Measurements from ENCODE around the gene GRM5.
"Not testable (repeated sequence)": the region's sequence is repeated elsewhere in the genome, so short reads cannot be mapped to it uniquely, and the experiment has no call there.

GRM5 gene

DNA sequence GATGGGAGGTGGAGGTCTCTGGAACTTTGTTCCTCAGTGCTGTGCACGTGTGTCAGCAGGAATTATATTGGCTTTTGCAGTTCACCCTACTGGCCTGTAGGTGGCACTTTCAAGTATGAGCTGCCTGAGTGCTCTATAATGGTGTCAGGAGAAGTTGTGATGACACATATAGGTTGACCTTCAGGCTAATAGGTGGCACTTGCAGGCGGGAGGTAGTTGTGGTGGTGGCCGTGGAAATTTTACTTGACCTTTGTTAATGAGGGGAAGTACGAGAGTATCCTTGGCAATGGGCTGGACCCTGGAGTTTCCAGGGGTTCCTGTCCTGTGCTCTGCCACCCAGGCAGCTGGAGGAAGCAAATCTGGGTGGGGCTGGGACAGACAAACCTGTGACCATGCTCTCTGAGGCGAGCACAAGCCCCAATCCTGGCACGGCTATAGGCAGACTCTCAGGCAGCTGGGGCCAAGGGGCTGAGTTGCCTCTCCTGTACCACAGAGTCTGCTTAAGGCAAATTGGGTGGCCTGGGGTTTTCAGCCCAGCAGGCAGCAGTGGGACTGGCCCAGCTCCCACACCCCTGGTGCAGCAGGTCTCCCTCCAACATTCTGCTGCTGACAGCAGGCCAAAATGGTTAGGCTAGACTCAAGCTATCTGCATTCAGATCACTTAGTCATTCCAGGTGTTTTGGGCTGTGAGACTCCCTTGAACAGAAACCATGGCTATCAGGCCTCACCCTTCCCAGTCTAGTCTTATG, 580.7 kb downstream of the GRM5 start:
- peak in 1 of 2 experiments; percentile 54 for DNase-seq

DNA sequence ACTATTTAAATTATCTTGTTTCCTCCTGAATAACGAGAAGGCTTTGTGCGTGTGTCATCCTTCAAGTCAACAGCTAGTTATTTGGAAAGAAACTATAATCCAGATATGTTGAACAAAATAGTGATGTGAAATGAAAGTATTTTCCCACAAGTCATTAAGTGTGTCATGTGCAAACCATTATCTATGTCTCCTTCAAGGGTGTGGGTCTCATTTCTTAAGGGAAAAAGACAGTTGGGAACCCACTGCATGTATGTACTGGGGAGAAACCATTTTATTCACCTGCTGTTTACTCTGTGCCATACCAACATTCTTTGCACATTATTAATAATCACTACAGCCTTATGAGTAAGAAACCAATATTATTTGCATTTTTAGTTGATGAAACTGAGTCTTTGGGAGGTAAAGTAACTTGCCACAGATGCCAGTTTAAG, 582.9 kb downstream of the GRM5 start:
- no peak for DNase-seq

DNA sequence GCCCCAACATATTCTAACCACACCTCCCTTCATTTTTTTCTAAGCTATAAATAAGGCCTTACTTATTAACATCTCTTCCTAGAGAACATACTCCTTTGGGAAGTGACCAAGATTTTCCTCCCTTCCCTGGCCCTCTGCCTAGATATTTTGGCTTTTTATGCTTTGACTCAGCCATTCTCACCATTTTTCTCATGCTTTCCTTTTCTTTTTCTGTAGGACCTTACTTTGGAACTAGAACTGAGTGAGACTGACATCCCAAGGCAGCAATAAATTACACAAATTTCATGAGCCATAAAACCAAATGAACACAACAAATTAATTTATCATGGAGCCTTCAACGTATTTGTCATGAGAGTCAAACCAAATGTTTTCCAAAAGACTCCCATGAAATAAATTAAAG, 585.6 kb downstream of the GRM5 start:
- DNase-seq, result peak; percentile 39 to 75

DNA sequence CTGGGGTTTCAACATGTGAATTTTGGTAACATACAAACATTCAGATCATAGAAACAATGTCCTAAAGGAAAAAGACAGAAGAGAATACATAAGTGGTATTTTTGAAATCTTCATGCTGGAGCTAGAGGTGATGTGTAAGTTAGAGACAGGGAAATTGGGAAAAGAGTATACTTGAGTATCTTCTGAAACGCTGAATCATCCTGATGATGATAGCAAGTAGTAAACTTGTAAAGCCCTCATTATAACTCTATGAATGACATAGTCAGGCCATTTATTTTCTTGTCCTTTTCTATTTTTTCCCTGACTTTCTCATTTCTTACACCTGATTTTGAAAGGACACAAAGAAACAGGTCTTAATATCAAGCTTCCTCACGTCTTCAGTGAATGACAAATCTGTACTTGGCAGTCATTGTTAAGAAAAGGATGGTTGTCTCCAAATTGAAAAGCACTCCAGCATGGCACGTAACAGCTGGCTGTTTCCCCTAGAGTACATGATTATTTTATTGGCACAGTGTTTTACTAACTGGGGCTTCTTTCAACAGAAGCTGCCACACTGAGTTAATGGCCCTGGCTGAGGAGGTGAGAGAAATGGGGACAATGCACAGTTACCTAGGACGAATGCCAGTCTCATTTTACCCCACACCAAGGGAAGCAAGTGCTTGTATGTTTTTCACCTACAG, 587.5 kb downstream of the GRM5 start:
- DNase-seq, result peak; percentile 66 to 89

DNA sequence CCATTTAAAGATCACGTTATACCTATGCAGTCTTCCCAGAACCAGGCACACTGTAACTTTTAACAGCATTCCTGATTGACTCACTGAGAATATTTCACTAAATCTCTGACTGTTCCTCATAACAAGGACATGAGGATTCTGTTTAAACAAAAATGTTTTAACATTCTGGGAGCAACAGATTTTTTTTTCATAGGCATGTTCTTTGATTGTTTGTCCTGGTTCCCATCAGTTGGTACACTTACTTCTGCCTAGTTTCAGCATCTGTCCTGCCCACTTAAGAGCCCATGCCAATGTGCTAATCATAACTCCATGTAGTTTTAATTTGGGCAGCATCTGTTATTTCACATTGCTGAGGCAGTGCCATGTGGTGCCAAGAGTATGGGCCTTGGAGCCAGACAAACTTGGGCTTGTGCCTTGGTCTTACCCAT, 589.8 kb downstream of the GRM5 start:
- DNase-seq, result peak; percentile 61 to 84

DNA sequence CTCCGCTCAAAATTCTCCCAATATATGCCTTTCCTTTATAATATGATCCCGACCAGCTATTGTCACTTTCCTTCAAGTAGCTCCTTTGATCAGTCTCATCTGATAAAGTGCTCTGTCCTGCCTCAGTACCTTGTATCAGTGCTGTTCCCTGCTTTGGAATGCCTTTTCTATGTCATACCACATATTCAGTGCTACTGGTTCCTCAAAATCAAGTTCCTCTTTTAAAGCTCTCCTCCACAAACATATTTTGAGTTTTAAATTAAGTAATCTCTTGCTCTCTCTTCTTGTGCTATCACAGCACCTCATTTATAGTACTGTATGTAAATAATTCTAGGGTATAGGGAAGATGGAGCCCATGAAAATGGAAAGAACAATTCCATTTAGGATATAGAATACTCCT, 591.1 kb downstream of the GRM5 start:
- no peak for DNase-seq

DNA sequence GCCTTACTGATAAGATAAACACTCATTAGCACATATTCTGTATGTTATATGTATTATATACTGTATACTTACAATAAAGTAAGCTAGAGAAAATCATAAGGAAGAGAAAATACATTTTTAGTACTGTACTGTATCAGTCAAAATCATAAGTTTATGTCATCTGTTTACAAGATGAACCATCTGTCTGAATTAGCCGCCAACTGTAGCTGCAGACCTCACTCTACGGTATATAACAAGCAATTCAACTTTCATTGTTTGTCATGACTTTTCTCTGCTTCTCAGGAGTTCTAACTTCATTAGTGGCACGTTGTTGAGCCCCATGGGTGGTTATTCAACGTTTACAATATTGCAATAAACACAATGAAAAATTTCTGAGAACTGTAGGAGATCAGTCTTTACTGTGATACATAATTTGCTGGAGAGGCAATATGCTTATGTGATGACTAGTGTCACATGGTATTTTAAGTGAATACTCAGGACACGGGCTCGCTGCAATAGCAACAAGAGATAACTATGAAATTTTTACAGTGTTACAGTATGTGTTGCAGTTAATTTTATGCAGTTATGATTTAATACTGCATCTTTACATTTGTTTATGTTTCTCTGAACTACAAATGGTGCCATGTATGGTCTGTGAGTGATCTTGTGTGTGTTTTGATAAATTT, 596.1 kb downstream of the GRM5 start:
- DNase-seq, result peak in 1 of 2 experiments; percentile 26

DNA sequence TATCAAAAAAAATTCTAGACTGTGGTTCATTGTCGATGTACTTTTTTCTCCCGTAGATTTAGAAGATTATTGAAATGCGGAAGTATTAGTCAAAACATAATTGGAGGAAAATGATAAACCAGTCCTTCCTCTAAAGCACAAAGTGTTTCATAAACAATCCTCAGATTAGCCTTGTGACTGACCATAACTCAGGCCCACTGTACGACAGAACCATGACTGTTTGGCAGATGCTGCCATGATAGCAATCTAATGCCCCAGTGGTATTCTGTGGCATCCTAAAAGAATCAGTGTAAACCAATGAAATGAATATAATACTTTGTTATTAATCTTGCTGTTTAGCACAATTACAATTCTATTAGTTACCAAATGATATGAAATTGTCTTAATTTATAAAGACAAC, 601.3 kb downstream of the GRM5 start:
- no peak for DNase-seq

DNA sequence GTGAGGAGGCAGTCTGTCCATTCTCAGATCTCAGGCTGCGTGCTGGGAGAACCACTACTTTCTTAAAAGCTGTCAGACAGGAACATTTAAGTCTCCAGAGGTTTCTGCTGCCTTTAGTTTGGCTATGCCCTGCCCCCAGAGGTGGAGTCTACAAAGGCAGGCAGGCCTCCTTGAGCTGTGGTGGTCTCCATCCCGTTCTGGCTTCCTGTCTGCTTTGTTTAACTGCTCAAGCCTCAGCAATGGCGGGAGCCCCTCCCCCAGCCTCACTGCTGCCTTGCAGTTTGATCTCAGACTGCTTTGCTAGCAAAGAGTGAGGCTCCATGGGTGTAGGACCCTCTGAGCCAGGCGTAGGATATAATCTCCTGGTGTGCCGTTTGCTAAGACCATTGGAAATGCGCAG, 602.5 kb downstream of the GRM5 start:
- DNase-seq, result not testable (repeated sequence)

DNA sequence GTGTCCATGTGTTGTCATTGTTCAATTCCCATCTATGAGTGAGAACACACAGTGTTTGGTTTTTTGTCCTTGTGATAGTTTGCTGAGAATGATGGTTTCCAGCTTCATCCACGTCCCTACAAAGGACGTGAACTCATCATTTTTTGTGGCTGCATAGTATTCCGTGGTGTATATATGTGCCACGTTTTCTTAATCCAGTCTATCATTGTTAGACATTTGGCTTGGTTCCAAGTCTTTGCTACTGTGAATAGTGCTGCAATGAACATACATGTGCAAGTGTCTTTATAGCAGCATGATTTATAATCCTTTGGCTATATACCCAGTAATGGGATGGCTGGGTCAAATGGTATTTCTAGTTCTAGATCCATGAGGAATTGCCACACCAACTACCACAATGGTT, 607.7 kb downstream of the GRM5 start:
- DNase-seq, result not testable (repeated sequence)

DNA sequence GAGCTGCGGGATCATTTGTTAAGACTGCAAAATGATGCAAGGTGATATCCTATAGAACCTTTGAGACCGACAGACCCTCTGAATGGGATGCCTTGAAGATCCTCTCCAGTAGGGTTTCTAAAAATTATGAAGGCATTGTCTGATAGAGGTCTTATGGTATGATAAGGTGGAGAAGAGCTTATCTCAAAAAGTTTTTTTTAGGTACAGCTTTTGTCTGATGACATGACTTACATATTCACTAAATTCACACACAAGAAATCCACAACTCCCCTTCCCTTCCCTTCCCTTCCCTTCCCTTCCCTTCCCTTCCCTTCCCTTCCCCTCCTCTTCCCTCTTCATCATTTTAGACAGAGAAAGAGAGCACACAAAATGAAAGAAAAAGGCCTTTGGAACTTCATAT, 609.8 kb downstream of the GRM5 start:
- DNase-seq, result no peak

DNA sequence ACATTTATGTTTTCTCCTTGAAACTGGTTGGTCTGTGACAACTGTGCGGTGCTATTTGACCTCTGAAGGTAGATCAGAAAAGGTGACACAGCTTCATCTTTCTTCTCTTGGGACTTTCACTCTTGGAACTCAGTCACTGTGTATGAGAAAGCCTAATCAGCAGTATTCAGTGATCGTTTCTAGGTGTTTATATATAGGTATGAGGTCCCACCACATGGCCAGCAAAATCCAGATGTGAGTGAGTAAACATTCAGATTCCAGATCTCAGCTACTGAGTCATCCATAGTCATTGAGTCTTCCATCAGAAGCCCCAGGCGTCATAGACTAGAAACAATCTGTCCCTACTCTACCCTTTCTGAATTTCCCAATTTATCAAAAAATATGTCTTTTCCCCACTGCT, 610.9 kb downstream of the GRM5 start:
- no peak for DNase-seq

Data from NCI-H446 (cell line).